Measurements from ENCODE around the gene MAPKAP1. TPM values are rescaled to one million over a fixed set of nuclear protein-coding genes. Genes with fewer than 3 reads are reported as not detected.

MAPKAP1 gene
- polyA plus RNA-seq, 1 donor (not counting 4 experiments of a cell fraction or from before 2014, with no cell fraction given): 129 TPM

- no peak overlapping the region for H2AFZ ChIP-seq (ENCODE audit: control insufficient read depth, low read length)
- peaks cover 4% of the 10 kb centered on the region for H3K79me2 ChIP-seq (ENCODE audit: control insufficient read depth, insufficient read depth, low read length)
- DNase-seq (ENCODE audit: low read depth, low spot score) (no peak), FAIRE-seq (no peak)
- no peak overlapping the region for H3K9ac ChIP-seq (ENCODE audit: control insufficient read depth, extremely low read depth, insufficient read depth, low read length)
- no peaks in the 10 kb centered on the region for H3K36me3 ChIP-seq (ENCODE audit: control insufficient read depth in 2 of 2, extremely low read depth in 1 of 2, insufficient read depth in 2 of 2, low read length in 2 of 2)
- no peak for TF ChIP-seq CTCF (optimal IDR thresholded peaks at IDR 0.05 in 1 of 3, IDR thresholded peaks at IDR 0.05 in 1 of 3, conservative IDR thresholded peaks at IDR 0.05 in 1 of 3; ENCODE audit: extremely low read depth in 1 of 3, insufficient read depth in 2 of 3, low read length in 3 of 3)
- TF ChIP-seq EZH2 (IDR thresholded peaks at IDR 0.05; ENCODE audit: low read length): no peak
- H3K9me3 ChIP-seq (ENCODE audit: control insufficient read depth, low read depth, low read length): no peaks in the 10 kb centered on the region
- no peaks in the 10 kb centered on the region for H3K27me3 ChIP-seq (ENCODE audit: control insufficient read depth, extremely low read depth, insufficient read depth, low read length)
- H3K4me1 ChIP-seq (ENCODE audit: control insufficient read depth, extremely low read depth, insufficient read depth, low read length): peaks cover 43% of the 10 kb centered on the region
- H3K9me1 ChIP-seq (ENCODE audit: control insufficient read depth, extremely low read depth, insufficient read depth, low read length): no peaks in the 10 kb centered on the region
- no peaks in the 10 kb centered on the region for H4K20me1 ChIP-seq (ENCODE audit: control insufficient read depth, extremely low read depth, insufficient read depth, low read length)
- H3K27ac ChIP-seq (ENCODE audit: control insufficient read depth, insufficient read depth, low read length): no peak overlapping the region
- H3K4me3 ChIP-seq (ENCODE audit: control insufficient read depth in 2 of 3, extremely low read depth in 1 of 3, insufficient read depth in 2 of 3, low read depth in 1 of 3, low read length in 3 of 3): no peak overlapping the region
- no peak overlapping the region for H3K4me2 ChIP-seq (ENCODE audit: control insufficient read depth, extremely low read depth, insufficient read depth, low read depth, low read length)
- dilution Hi-C loops (cut with MboI; ENCODE audit: extremely low pct_ligation_motif_present, low sequenced_read_pairs): no loop called here
Measured at GRCh38 chr9:125565126-125565525, 141.9 kb downstream of the MAPKAP1 start.

GRCh38 chr9:125564631-125565030 is 142.4 kb downstream of the MAPKAP1 start:
- H3K4me1 ChIP-seq (ENCODE audit: control insufficient read depth, extremely low read depth, insufficient read depth, low read length): peaks cover 43% of the 10 kb centered on the region
- H3K36me3 ChIP-seq (ENCODE audit: control insufficient read depth in 2 of 2, extremely low read depth in 1 of 2, insufficient read depth in 2 of 2, low read length in 2 of 2): peaks cover 0 to 2% of the 10 kb centered on the region in 2 experiments
- no peak overlapping the region for H3K4me2 ChIP-seq (ENCODE audit: control insufficient read depth, extremely low read depth, insufficient read depth, low read depth, low read length)

More at GRCh38 chr9:125564631-125565030, 142.4 kb downstream of the MAPKAP1 start:
- no peak overlapping the region for H3K9ac ChIP-seq (ENCODE audit: control insufficient read depth, extremely low read depth, insufficient read depth, low read length)
- dilution Hi-C loops (cut with MboI; ENCODE audit: extremely low pct_ligation_motif_present, low sequenced_read_pairs): no loop called here
- H3K9me1 ChIP-seq (ENCODE audit: control insufficient read depth, extremely low read depth, insufficient read depth, low read length): no peaks in the 10 kb centered on the region
- no peak overlapping the region for H2AFZ ChIP-seq (ENCODE audit: control insufficient read depth, low read length)
- H3K27ac ChIP-seq (ENCODE audit: control insufficient read depth, insufficient read depth, low read length): no peak overlapping the region
- no peaks in the 10 kb centered on the region for H4K20me1 ChIP-seq (ENCODE audit: control insufficient read depth, extremely low read depth, insufficient read depth, low read length)
- H3K79me2 ChIP-seq (ENCODE audit: control insufficient read depth, insufficient read depth, low read length): peaks cover 4% of the 10 kb centered on the region
- no peak for DNase-seq (ENCODE audit: low read depth, low spot score)
- TF ChIP-seq CTCF (optimal IDR thresholded peaks at IDR 0.05 in 1 of 3, IDR thresholded peaks at IDR 0.05 in 1 of 3, conservative IDR thresholded peaks at IDR 0.05 in 1 of 3; ENCODE audit: extremely low read depth in 1 of 3, insufficient read depth in 2 of 3, low read length in 3 of 3): no peak
- TF ChIP-seq EZH2 (IDR thresholded peaks at IDR 0.05; ENCODE audit: low read length): no peak
- no peak overlapping the region for H3K4me3 ChIP-seq (ENCODE audit: control insufficient read depth in 2 of 3, extremely low read depth in 1 of 3, insufficient read depth in 2 of 3, low read depth in 1 of 3, low read length in 3 of 3)
- FAIRE-seq: no peak
- H3K9me3 ChIP-seq (ENCODE audit: control insufficient read depth, low read depth, low read length): no peaks in the 10 kb centered on the region
- H3K27me3 ChIP-seq (ENCODE audit: control insufficient read depth, extremely low read depth, insufficient read depth, low read length): no peaks in the 10 kb centered on the region

Measured in keratinocyte (primary cell).